Gastrocnemius medialis (tissue), 4 donors: Measurements from ENCODE around the gene MYH16. TPM values are rescaled to one million over a fixed set of nuclear protein-coding genes. Genes with fewer than 3 reads are reported as not detected.
"Not testable (repeated sequence)": the region's sequence is repeated elsewhere in the genome, so short reads cannot be mapped to it uniquely, and the experiment has no call there.

Experiments used
- ATAC-seq, 2 donors: fragments of 150-250 bp; one replicate each; pipeline ENCODE4 v1.9.1; 2016
- DNase-seq, 2 donors: peaks; one replicate each; pipeline ENCODE4 v3.0.0-alpha.2; 2019
- H3K27ac ChIP-seq, 4 donors: fragments of 200-600 bp; sonication (generic); 1 replicate in 1 of 4; 2 replicates in 3 of 4; pipeline ENCODE4 v1.5.1; 2016 to 2018; ENCODE audit warnings: mild to moderate bottlenecking in 2 of 4, moderate library complexity in 1 of 4
- H3K27me3 ChIP-seq, 3 donors: fragments of 200-600 bp; sonication (generic) in 2 of 3; 1 replicate in 1 of 3; 2 replicates in 2 of 3; pipeline versions ENCODE4 v1.5.1 to v1.6.0; 2016 to 2019; ENCODE audit warnings: mild to moderate bottlenecking in 1 of 3, moderate library complexity in 1 of 3
- H3K36me3 ChIP-seq, 2 donors: fragments of 200-600 bp; sonication (generic) in 1 of 2; one replicate each; pipeline ENCODE4 v1.5.1; 2017 to 2018
- H3K4me1 ChIP-seq, 2 donors: fragments of 200-600 bp; sonication (generic) in 1 of 2; one replicate each; pipeline ENCODE4 v1.5.1; 2016 to 2017; ENCODE audit warnings: mild to moderate bottlenecking in 2 of 2
- H3K4me3 ChIP-seq, 4 donors: fragments of 200-600 bp; sonication (generic) in 3 of 4; 1 replicate in 1 of 4; 2 replicates in 3 of 4; pipeline ENCODE4 v1.5.1; 2016 to 2019; ENCODE audit warnings: mild to moderate bottlenecking in 2 of 4
- H3K9me3 ChIP-seq, 3 donors: fragments of 200-600 bp; sonication (generic) in 2 of 3; 1 replicate in 1 of 3; 2 replicates in 2 of 3; pipeline ENCODE4 v1.5.1; 2016 to 2019
- CTCF ChIP-seq, 5 experiments: fragments of 450-650 bp in 3 of 5; fragments of 200-600 bp in 2 of 5; sonication (generic) in 2 of 5; IDR thresholded peaks in 4 of 5; conservative IDR thresholded peaks in 1 of 5; 1 replicate in 4 of 5; 2 replicates in 1 of 5; pipeline ENCODE4 v1.5.1; 2016 to 2019; ENCODE audit warnings: antibody characterized with exemption in 5 of 5, mild to moderate bottlenecking in 3 of 5, moderate library complexity in 3 of 5
- POLR2A ChIP-seq, 2 donors: fragments of 450-650 bp; IDR thresholded peaks; one replicate each; pipeline ENCODE4 v1.6.1; 2017; ENCODE audit warnings: antibody characterized with exemption in 2 of 2, mild to moderate bottlenecking in 2 of 2, moderate library complexity in 2 of 2
- in situ Hi-C, 4 donors: fragments of 200-750 bp; cut with MboI; loops; one replicate each; pipeline versions ENCODE4 v1.15.0 to v1.8.0; 2017; ENCODE audit warnings: low sequenced_read_pairs in 4 of 4
- intact Hi-C: fragments of 100-400 bp; cut with DNase I; formaldehyde crosslinking; loops from one replicate; pipeline ENCODE4 v1.15.1; 2023; ENCODE audit warnings: low total_unique reads
- total RNA-seq, 4 donors: library from RNA; depleted of rRNA; stranded (reverse); fragments of >200 nt; gene quantifications; one replicate each; pipeline versions ENCODE4 v1.1.0 to v1.2.3, GENCODE V29; 2016

The MYH16 gene
- total RNA-seq, 4 donors from 2014 or later = not detected

- H3K4me3 ChIP-seq = no peak overlapping the region
- in situ Hi-C loops (no loop called here), intact Hi-C loops (no loop called here)
Measured at GRCh38 chr7:99234185-99234584, 38.5 kb upstream of the MYH16 start.

GRCh38 chr7:99235925-99236324, 36.7 kb upstream of the MYH16 start:
- H3K27me3 ChIP-seq = no peaks in the 10 kb centered on the region
- in situ Hi-C loops = no loop called here
- intact Hi-C loops = no loop called here

More at GRCh38 chr7:99234185-99234584, 38.5 kb upstream of the MYH16 start:
- Histone ChIP-seq H3K27me3 (no peaks in the 10 kb centered on the region), H3K4me1 (no peaks in the 10 kb centered on the region), H3K27ac (no peak overlapping the region), H3K9me3 (no peaks in the 10 kb centered on the region), H3K36me3 (no peaks in the 10 kb centered on the region)
- DNase-seq = no peak
- TF ChIP-seq POLR2A (IDR thresholded peaks at IDR 0.05) = no peak
- TF ChIP-seq CTCF (IDR thresholded peaks at IDR 0.05 in 4 of 5, conservative IDR thresholded peaks at IDR 0.05 in 1 of 5) = no peak
- no peak for ATAC-seq

GRCh38 chr7:99237876-99238275, 34.8 kb upstream of the MYH16 start:
- intact Hi-C loops, in situ Hi-C loops, H3K27me3 ChIP-seq, ATAC-seq, H3K4me3 ChIP-seq, H3K9me3 ChIP-seq, DNase-seq, H3K4me1 ChIP-seq, H3K27ac ChIP-seq, H3K36me3 ChIP-seq: not testable (repeated sequence)

More at GRCh38 chr7:99235925-99236324, 36.7 kb upstream of the MYH16 start:
- H3K4me1 ChIP-seq = no peaks in the 10 kb centered on the region
- H3K9me3 ChIP-seq = no peaks in the 10 kb centered on the region
- no peaks in the 10 kb centered on the region for H3K36me3 ChIP-seq
- TF ChIP-seq CTCF (IDR thresholded peaks at IDR 0.05 in 4 of 5, conservative IDR thresholded peaks at IDR 0.05 in 1 of 5) = no peak
- TF ChIP-seq POLR2A (IDR thresholded peaks at IDR 0.05) = no peak
- DNase-seq (no peak), ATAC-seq (no peak)
- no peak overlapping the region for H3K27ac ChIP-seq
- no peak overlapping the region for H3K4me3 ChIP-seq

GRCh38 chr7:99238558-99239341, 33.9 kb upstream of the MYH16 start:
- intact Hi-C loops = no loop called here
- TF ChIP-seq POLR2A (IDR thresholded peaks at IDR 0.05) (no peak), CTCF (IDR thresholded peaks at IDR 0.05 in 4 of 5, conservative IDR thresholded peaks at IDR 0.05 in 1 of 5) (no peak)
- DNase-seq (no peak), ATAC-seq (no peak)
- Histone ChIP-seq H3K36me3 (no peaks in the 10 kb centered on the region), H3K27me3 (no peaks in the 10 kb centered on the region), H3K4me3 (no peak overlapping the region), H3K27ac (no peak overlapping the region), H3K4me1 (no peaks in the 10 kb centered on the region), H3K9me3 (no peaks in the 10 kb centered on the region)
- in situ Hi-C loops = no loop called here

- intact Hi-C loops (no loop called here), in situ Hi-C loops (no loop called here)
- DNase-seq (no peak), ATAC-seq (no peak)
- Histone ChIP-seq H3K27me3 (no peaks in the 10 kb centered on the region), H3K36me3 (no peaks in the 10 kb centered on the region), H3K27ac (no peak overlapping the region), H3K4me1 (no peaks in the 10 kb centered on the region), H3K4me3 (no peak overlapping the region), H3K9me3 (no peaks in the 10 kb centered on the region)
- TF ChIP-seq CTCF (IDR thresholded peaks at IDR 0.05 in 4 of 5, conservative IDR thresholded peaks at IDR 0.05 in 1 of 5) = no peak
- no peak for TF ChIP-seq POLR2A (IDR thresholded peaks at IDR 0.05)
Measured at GRCh38 chr7:99242682-99243081, 30.0 kb upstream of the MYH16 start.
